WTC11 (cell line): ENCODE measurements around the gene PLXDC2. TPM values are rescaled to one million over a fixed set of nuclear protein-coding genes. Genes with fewer than 3 reads are reported as not detected.

Source experiments
- ATAC-seq: fragments of 200-7000 bp; cut with Tn5 transposase; 2 replicates; pipeline ENCODE4 v1.10.0; 2021; ENCODE audit warnings: mild to moderate bottlenecking, moderate library complexity
- CTCF ChIA-PET: fragments of 300-600 bp; sonication (Branson Sonifier 250); formaldehyde crosslinking; loops from one replicate; lab custom pipeline; 2021; ENCODE audit warnings: antibody characterized with exemption; lab: Charles Lee
- POLR2A ChIA-PET: fragments of 350-600 bp; sonication (Branson Sonifier 250); formaldehyde crosslinking; loops from one replicate; lab custom pipeline; 2021; ENCODE audit warnings: antibody characterized with exemption; lab: Charles Lee
- DNase-seq: peaks from one replicate; pipeline ENCODE4 v3.0.0; 2021; ENCODE audit warnings: low spot score
- H3K27ac Mint-ChIP-seq: 2 replicates; pipeline ENCODE4 v1.8.0; 2021; ENCODE audit warnings: mixed read lengths
- H3K27me3 Mint-ChIP-seq: 2 replicates; pipeline ENCODE4 v1.8.0; 2021; ENCODE audit warnings: low read depth, mild to moderate bottlenecking, moderate library complexity, mixed read lengths
- H3K36me3 Mint-ChIP-seq: 2 replicates; pipeline ENCODE4 v1.8.0; 2021; ENCODE audit warnings: mixed read lengths
- H3K4me1 Mint-ChIP-seq: 2 replicates; pipeline ENCODE4 v1.8.0; 2022; ENCODE audit warnings: mixed read lengths
- H3K4me3 Mint-ChIP-seq: 2 replicates; pipeline ENCODE4 v1.8.0; 2021; ENCODE audit warnings: mild to moderate bottlenecking, moderate library complexity, mixed read lengths
- H3K9me3 Mint-ChIP-seq: 2 replicates; pipeline ENCODE4 v1.8.0; 2021; ENCODE audit warnings: mixed read lengths
- ATF2 ChIP-seq: sonication (generic); formaldehyde crosslinking; IDR thresholded peaks from 2 replicates; pipeline ENCODE4 v1.8.1; 2022; ENCODE audit warnings: low read depth, missing genetic modification reagents, borderline replicate concordance
- FOXK1 ChIP-seq: sonication (generic); formaldehyde crosslinking; IDR thresholded peaks from 2 replicates; pipeline ENCODE4 v1.8.0; 2022; ENCODE audit warnings: mild to moderate bottlenecking, moderate library complexity, missing genetic modification reagents
- FOXP1 ChIP-seq: sonication (generic); formaldehyde crosslinking; IDR thresholded peaks from 2 replicates; pipeline ENCODE4 v1.8.0; 2022; ENCODE audit warnings: missing genetic modification reagents, mild to moderate bottlenecking, moderate library complexity, borderline replicate concordance
- GTF2I ChIP-seq: fragments of 250-450 bp; sonication (Bioruptor Pico); conservative IDR thresholded peaks from 2 replicates; pipeline ENCODE4 v1.4.0; 2021; ENCODE audit warnings: mild to moderate bottlenecking
- HMGA2 ChIP-seq: fragments of 250-450 bp; sonication (Bioruptor Pico); IDR thresholded peaks from 2 replicates; pipeline ENCODE4 v1.4.0; 2021; ENCODE audit warnings: mild to moderate bottlenecking, moderate library complexity
- IRF1 ChIP-seq: sonication (generic); formaldehyde crosslinking; IDR thresholded peaks from 2 replicates; pipeline ENCODE4 v1.8.0; 2023; ENCODE audit warnings: missing genetic modification reagents
- IRF2 ChIP-seq: sonication (generic); formaldehyde crosslinking; IDR thresholded peaks from 2 replicates; pipeline ENCODE4 v1.8.0; 2022; ENCODE audit warnings: low read depth, missing genetic modification reagents, borderline replicate concordance
- KAT7 ChIP-seq: sonication (generic); formaldehyde crosslinking; IDR thresholded peaks from 2 replicates; pipeline ENCODE4 v1.8.1; 2023; ENCODE audit warnings: missing genetic modification reagents, mild to moderate bottlenecking, borderline replicate concordance
- NR1H2 ChIP-seq: sonication (generic); formaldehyde crosslinking; IDR thresholded peaks from 2 replicates; pipeline ENCODE4 v1.9.0; 2021; ENCODE audit warnings: mild to moderate bottlenecking, moderate library complexity, missing genetic modification reagents
- NR3C1 ChIP-seq: sonication (generic); formaldehyde crosslinking; conservative IDR thresholded peaks from 2 replicates; pipeline ENCODE4 v1.8.1; 2023; ENCODE audit warnings: low read depth, mild to moderate bottlenecking, missing genetic modification reagents
- RORB ChIP-seq: fragments of 250-450 bp; sonication (Bioruptor Pico); IDR thresholded peaks from 2 replicates; pipeline ENCODE4 v1.9.0; 2021; ENCODE audit warnings: mild to moderate bottlenecking
- SP1 ChIP-seq: sonication (generic); formaldehyde crosslinking; conservative IDR thresholded peaks from 2 replicates; pipeline ENCODE4 v1.8.1; 2022; ENCODE audit warnings: missing genetic modification reagents
- TEAD4 ChIP-seq: sonication (generic); formaldehyde crosslinking; IDR thresholded peaks from 2 replicates; pipeline ENCODE4 v1.8.0; 2022; ENCODE audit warnings: mild to moderate bottlenecking, missing genetic modification reagents
- ZNF219 ChIP-seq: sonication (generic); formaldehyde crosslinking; IDR thresholded peaks from 2 replicates; pipeline ENCODE4 v1.8.0; 2023; ENCODE audit warnings: missing genetic modification reagents, mild to moderate bottlenecking, borderline replicate concordance
- ZNF263 ChIP-seq: sonication (generic); formaldehyde crosslinking; IDR thresholded peaks from 2 replicates; pipeline ENCODE4 v1.8.1; 2022; ENCODE audit warnings: low read depth, mild to moderate bottlenecking, moderate library complexity, missing genetic modification reagents
- ZNF671 ChIP-seq: fragments of 250-450 bp; sonication (Bioruptor Pico); IDR thresholded peaks from 2 replicates; pipeline ENCODE4 v1.8.0; 2021; ENCODE audit warnings: mild to moderate bottlenecking
- total RNA-seq: library from RNA; stranded (reverse); gene quantifications from 3 replicates; pipeline ENCODE4 v1.2.3, GENCODE V29; 2021
- TF ChIP-seq, protein P1 (sequence below): fragments of 250-450 bp; sonication (Bioruptor Pico); IDR thresholded peaks from 2 replicates; pipeline ENCODE4 v1.8.0; 2021; ENCODE audit warnings: mild to moderate bottlenecking
- TF ChIP-seq, protein P2 (sequence below): sonication (generic); formaldehyde crosslinking; IDR thresholded peaks from 2 replicates; pipeline ENCODE4 v1.8.0; 2022; ENCODE audit warnings: mild to moderate bottlenecking, missing genetic modification reagents
- TF ChIP-seq, protein P3 (sequence below): sonication (generic); formaldehyde crosslinking; IDR thresholded peaks from 2 replicates; pipeline ENCODE4 v1.8.0; 2022; ENCODE audit warnings: mild to moderate bottlenecking, missing genetic modification reagents

PLXDC2 gene
- total RNA-seq, 1 experiment from 2014 or later = 31.7 TPM

- TF ChIP-seq GTF2I (CRISPR knock-in tag) (no peak), ZNF671 (CRISPR knock-in tag) (no peak)
- TF ChIP-seq, all 79 proteins: peak for 0
- H3K27ac Mint-ChIP-seq = peak overlapping the region; percentile 69; the same call in 1 of the 2 replicates
- H3K4me1 Mint-ChIP-seq = peaks cover 23% of the 10 kb centered on the region
- POLR2A ChIA-PET = interaction anchor here (0.6 kb wide), 1 partner anchor 35 kb away, joined by 3 read pairs; no protein-coding TSS in a partner anchor
- DNase-seq = no peak
- no peak overlapping the region for H3K4me3 Mint-ChIP-seq
- CTCF ChIA-PET = interaction anchor here (1.2 kb wide), 1 partner anchor 340 kb away, joined by 3 read pairs; no protein-coding TSS in a partner anchor
- H3K9me3 Mint-ChIP-seq = no peaks in the 10 kb centered on the region
- H3K27me3 Mint-ChIP-seq = no peaks in the 10 kb centered on the region
- H3K36me3 Mint-ChIP-seq = no peaks in the 10 kb centered on the region
- ATAC-seq = no peak
Observed at GRCh38 chr10:20157314-20157713, 341.1 kb downstream of the PLXDC2 start.

GRCh38 chr10:20158086-20158485, 341.9 kb downstream of the PLXDC2 start:
- peaks cover 23% of the 10 kb centered on the region for H3K4me1 Mint-ChIP-seq
- H3K36me3 Mint-ChIP-seq = no peaks in the 10 kb centered on the region
- no peak for TF ChIP-seq ATF2 (CRISPR knock-in tag)
- no peak for TF ChIP-seq HMGA2 (CRISPR knock-in tag)
- TF ChIP-seq, protein P1, sequence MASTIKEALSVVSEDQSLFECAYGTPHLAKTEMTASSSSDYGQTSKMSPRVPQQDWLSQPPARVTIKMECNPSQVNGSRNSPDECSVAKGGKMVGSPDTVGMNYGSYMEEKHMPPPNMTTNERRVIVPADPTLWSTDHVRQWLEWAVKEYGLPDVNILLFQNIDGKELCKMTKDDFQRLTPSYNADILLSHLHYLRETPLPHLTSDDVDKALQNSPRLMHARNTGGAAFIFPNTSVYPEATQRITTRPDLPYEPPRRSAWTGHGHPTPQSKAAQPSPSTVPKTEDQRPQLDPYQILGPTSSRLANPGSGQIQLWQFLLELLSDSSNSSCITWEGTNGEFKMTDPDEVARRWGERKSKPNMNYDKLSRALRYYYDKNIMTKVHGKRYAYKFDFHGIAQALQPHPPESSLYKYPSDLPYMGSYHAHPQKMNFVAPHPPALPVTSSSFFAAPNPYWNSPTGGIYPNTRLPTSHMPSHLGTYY (CRISPR knock-in tag) = no peak
- no peak for TF ChIP-seq KAT7 (CRISPR knock-in tag)
- TF ChIP-seq FOXK1 (CRISPR knock-in tag) = no peak
- no peak for TF ChIP-seq NR3C1 (CRISPR knock-in tag)
- TF ChIP-seq ZNF263 (CRISPR knock-in tag) = no peak
- TF ChIP-seq RORB (CRISPR knock-in tag) = no peak
- no peak for TF ChIP-seq FOXP1 (CRISPR knock-in tag)
- TF ChIP-seq ZNF219 = no peak
- no peak for TF ChIP-seq SP1 (CRISPR knock-in tag)
- no peak for TF ChIP-seq IRF1 (CRISPR knock-in tag)
- no peak for TF ChIP-seq TEAD4 (CRISPR knock-in tag)
- TF ChIP-seq, protein P2, sequence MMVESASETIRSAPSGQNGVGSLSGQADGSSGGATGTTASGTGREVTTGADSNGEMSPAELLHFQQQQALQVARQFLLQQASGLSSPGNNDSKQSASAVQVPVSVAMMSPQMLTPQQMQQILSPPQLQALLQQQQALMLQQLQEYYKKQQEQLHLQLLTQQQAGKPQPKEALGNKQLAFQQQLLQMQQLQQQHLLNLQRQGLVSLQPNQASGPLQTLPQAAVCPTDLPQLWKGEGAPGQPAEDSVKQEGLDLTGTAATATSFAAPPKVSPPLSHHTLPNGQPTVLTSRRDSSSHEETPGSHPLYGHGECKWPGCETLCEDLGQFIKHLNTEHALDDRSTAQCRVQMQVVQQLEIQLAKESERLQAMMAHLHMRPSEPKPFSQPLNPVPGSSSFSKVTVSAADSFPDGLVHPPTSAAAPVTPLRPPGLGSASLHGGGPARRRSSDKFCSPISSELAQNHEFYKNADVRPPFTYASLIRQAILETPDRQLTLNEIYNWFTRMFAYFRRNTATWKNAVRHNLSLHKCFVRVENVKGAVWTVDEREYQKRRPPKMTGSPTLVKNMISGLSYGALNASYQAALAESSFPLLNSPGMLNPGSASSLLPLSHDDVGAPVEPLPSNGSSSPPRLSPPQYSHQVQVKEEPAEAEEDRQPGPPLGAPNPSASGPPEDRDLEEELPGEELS = no peak
- TF ChIP-seq IRF2 = no peak
- TF ChIP-seq NR1H2 = no peak
- TF ChIP-seq, protein P3, sequence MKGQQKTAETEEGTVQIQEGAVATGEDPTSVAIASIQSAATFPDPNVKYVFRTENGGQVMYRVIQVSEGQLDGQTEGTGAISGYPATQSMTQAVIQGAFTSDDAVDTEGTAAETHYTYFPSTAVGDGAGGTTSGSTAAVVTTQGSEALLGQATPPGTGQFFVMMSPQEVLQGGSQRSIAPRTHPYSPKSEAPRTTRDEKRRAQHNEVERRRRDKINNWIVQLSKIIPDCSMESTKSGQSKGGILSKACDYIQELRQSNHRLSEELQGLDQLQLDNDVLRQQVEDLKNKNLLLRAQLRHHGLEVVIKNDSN (CRISPR knock-in tag) = no peak
- H3K9me3 Mint-ChIP-seq = no peaks in the 10 kb centered on the region
- no peak for DNase-seq
- ATAC-seq = no peak
- no peak overlapping the region for H3K4me3 Mint-ChIP-seq
- POLR2A ChIA-PET = no interaction called here
- CTCF ChIA-PET = interaction anchor here (0.7 kb wide), 1 partner anchor 80 kb away, joined by 4 read pairs; no protein-coding TSS in a partner anchor
- H3K27ac Mint-ChIP-seq = no peak overlapping the region
- no peaks in the 10 kb centered on the region for H3K27me3 Mint-ChIP-seq
